Suprapubic skin (tissue), 3 donors: ENCODE data around the gene RAPGEF4.

Experiments
- EP300 ChIP-seq: sonication (generic); formaldehyde crosslinking; IDR thresholded peaks from one replicate; pipeline ENCODE4 v1.6.1; 2017; ENCODE audit warnings: antibody characterized with exemption
- POLR2A ChIP-seq, 2 donors: fragments of 450-650 bp; IDR thresholded peaks; one replicate each; pipeline ENCODE4 v1.6.1; 2017; ENCODE audit warnings: antibody characterized with exemption in 2 of 2, mild to moderate bottlenecking in 2 of 2, moderate library complexity in 2 of 2
- TF ChIP-seq, protein P1 (sequence below), 2 donors: fragments of 200-600 bp in 1 of 2; fragments of 450-650 bp in 1 of 2; sonication (generic) in 1 of 2; IDR thresholded peaks; one replicate each; pipeline ENCODE4 v1.5.1; 2016 to 2019; ENCODE audit warnings: antibody characterized with exemption in 2 of 2, mild to moderate bottlenecking in 1 of 2, moderate library complexity in 1 of 2

DNA sequence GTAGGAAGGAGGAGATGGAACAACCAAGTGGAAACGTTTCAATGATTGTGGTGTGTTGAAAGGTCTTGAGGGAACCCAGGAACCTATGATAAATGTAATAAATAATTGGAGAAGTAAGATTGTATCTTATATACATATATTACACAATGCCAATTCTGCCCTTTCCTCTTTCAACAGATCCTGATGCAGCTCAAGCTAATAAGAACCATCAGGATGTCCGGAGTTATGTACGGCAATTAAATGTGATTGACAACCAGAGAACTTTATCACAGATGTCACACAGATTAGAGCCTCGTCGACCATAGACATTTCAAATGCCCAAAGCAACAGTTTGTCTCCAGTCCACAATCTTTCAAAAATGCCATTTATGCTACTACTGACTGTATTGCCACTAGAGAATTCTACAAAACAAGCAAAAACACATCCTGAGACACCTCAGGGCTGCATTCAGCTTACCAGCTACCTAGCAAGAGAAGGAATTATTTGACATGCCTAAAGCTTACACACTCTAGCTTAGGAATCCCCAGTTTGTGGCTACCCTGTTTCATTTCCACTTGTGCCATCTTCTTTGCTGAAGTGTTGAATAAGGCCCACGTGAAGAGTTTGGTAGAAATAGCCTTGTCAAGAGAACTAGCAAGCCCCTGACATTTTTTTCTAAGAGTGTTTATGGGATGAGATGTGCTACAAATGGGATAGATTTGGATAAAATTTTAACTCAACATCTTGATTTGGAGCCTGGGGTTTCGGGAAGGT is 316.0 kb downstream of the RAPGEF4 start:
- TF ChIP-seq, protein P1, sequence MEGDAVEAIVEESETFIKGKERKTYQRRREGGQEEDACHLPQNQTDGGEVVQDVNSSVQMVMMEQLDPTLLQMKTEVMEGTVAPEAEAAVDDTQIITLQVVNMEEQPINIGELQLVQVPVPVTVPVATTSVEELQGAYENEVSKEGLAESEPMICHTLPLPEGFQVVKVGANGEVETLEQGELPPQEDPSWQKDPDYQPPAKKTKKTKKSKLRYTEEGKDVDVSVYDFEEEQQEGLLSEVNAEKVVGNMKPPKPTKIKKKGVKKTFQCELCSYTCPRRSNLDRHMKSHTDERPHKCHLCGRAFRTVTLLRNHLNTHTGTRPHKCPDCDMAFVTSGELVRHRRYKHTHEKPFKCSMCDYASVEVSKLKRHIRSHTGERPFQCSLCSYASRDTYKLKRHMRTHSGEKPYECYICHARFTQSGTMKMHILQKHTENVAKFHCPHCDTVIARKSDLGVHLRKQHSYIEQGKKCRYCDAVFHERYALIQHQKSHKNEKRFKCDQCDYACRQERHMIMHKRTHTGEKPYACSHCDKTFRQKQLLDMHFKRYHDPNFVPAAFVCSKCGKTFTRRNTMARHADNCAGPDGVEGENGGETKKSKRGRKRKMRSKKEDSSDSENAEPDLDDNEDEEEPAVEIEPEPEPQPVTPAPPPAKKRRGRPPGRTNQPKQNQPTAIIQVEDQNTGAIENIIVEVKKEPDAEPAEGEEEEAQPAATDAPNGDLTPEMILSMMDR (IDR thresholded peaks at IDR 0.05), result no peak
- TF ChIP-seq EP300 (no peak), POLR2A (IDR thresholded peaks at IDR 0.05) (no peak)
